GM19455 (cell line): ENCODE measurements around the gene CACNA1B.
"Not testable (repeated sequence)": the region's sequence is repeated elsewhere in the genome, so short reads cannot be mapped to it uniquely, and the experiment has no call there.

ENCODE experiments used
- ATAC-seq: cut with Tn5 transposase; IDR thresholded peaks from one replicate; pipeline ENCODE4 v1.9.1; 2021; ENCODE audit not compliant: unreplicated experiment

CACNA1B gene

GRCh38 chr9:137865581-137866145 is 11.9 kb upstream of the CACNA1B start:
- ATAC-seq: no peak

GRCh38 chr9:137866226-137867141 is 11.1 kb upstream of the CACNA1B start:
- ATAC-seq: no peak

- no peak for ATAC-seq
These were observed 7.2 kb upstream of the CACNA1B start for GRCh38 chr9:137870432-137870831.

GRCh38 chr9:137872296-137872695 is 5.3 kb upstream of the CACNA1B start:
- ATAC-seq: no peak

GRCh38 chr9:137873408-137873807 is 4.2 kb upstream of the CACNA1B start:
- ATAC-seq: no peak

GRCh38 chr9:137873858-137874362 is 3.7 kb upstream of the CACNA1B start:
- no peak for ATAC-seq

GRCh38 chr9:137875354-137875753 is 2.2 kb upstream of the CACNA1B start:
- ATAC-seq: no peak

GRCh38 chr9:137875846-137876245 is 1.7 kb upstream of the CACNA1B start:
- no peak for ATAC-seq

- ATAC-seq: no peak
These were observed 1.3 kb upstream of the CACNA1B start for GRCh38 chr9:137876269-137876668.

- ATAC-seq: no peak
These were observed 698 bp upstream of the CACNA1B start for GRCh38 chr9:137876781-137877386.

- ATAC-seq: no peak
These were observed 762 bp downstream of the CACNA1B start for GRCh38 chr9:137878146-137878941.

- ATAC-seq: no peak
These were observed 1.5 kb downstream of the CACNA1B start for GRCh38 chr9:137879052-137879451.

GRCh38 chr9:137879566-137880150 is 2.1 kb downstream of the CACNA1B start:
- no peak for ATAC-seq

- no peak for ATAC-seq
These were observed 2.8 kb downstream of the CACNA1B start for GRCh38 chr9:137880160-137880975.

- ATAC-seq: no peak
These were observed 3.5 kb downstream of the CACNA1B start for GRCh38 chr9:137880976-137881530.

- no peak for ATAC-seq
These were observed 4.3 kb downstream of the CACNA1B start for GRCh38 chr9:137881591-137882505.

GRCh38 chr9:137882506-137882821 is 4.9 kb downstream of the CACNA1B start:
- ATAC-seq: no peak

- ATAC-seq: not testable (repeated sequence)
These were observed 6.4 kb downstream of the CACNA1B start for GRCh38 chr9:137883977-137884376.

GRCh38 chr9:137884547-137884946 is 7.0 kb downstream of the CACNA1B start:
- not testable (repeated sequence) for ATAC-seq
